Mesenchymal stem cell (in vitro differentiated cells and primary cell): ENCODE data around the gene SIGLEC8.
"Not testable (repeated sequence)": the region's sequence is repeated elsewhere in the genome, so short reads cannot be mapped to it uniquely, and the experiment has no call there.

ENCODE experiments used
- DNase-seq: peaks from one replicate; pipeline ENCODE4 v3.0.0-alpha.2; 2013
- H2AFZ ChIP-seq: one replicate; pipeline ENCODE4 v1.6.1; 2013; ENCODE audit warnings: low read depth, mild to moderate bottlenecking, control low read depth, inconsistent platforms, low read length, moderate library complexity
- H2AK5ac ChIP-seq: 2 replicates; pipeline ENCODE4 v1.6.1; 2013; ENCODE audit warnings: low read length, moderate library complexity, mild to moderate bottlenecking, inconsistent platforms; ENCODE audit not compliant: severe bottlenecking
- H2BK120ac ChIP-seq: one replicate; pipeline ENCODE4 v1.6.1; 2013; ENCODE audit warnings: low read depth, mild to moderate bottlenecking, inconsistent platforms, low read length, moderate library complexity
- H2BK12ac ChIP-seq, 2 experiments: one replicate each; pipeline ENCODE4 v1.6.1; 2013; ENCODE audit warnings: inconsistent platforms in 2 of 2, low read length in 2 of 2, mild to moderate bottlenecking in 2 of 2, moderate library complexity in 2 of 2, control low read depth in 1 of 2
- H2BK15ac ChIP-seq: one replicate; pipeline ENCODE4 v1.6.1; 2013; ENCODE audit warnings: mild to moderate bottlenecking, low read depth, inconsistent platforms; ENCODE audit not compliant: poor library complexity, severe bottlenecking
- H2BK5ac ChIP-seq: 2 replicates; pipeline ENCODE4 v1.6.1; 2013; ENCODE audit warnings: low read depth, mild to moderate bottlenecking, low read length, control low read depth, inconsistent platforms; ENCODE audit not compliant: poor library complexity, severe bottlenecking
- H3K14ac ChIP-seq, 2 experiments: one replicate each; pipeline ENCODE4 v1.6.1; 2013; ENCODE audit warnings: inconsistent platforms in 2 of 2, low read length in 2 of 2, control low read depth in 1 of 2, mild to moderate bottlenecking in 1 of 2, moderate library complexity in 1 of 2
- H3K18ac ChIP-seq, 2 experiments: one replicate each; pipeline ENCODE4 v1.6.1; 2013; ENCODE audit warnings: inconsistent platforms in 2 of 2, low read length in 2 of 2, control low read depth in 1 of 2, low read depth in 1 of 2, mild to moderate bottlenecking in 1 of 2
- H3K23ac ChIP-seq, 2 experiments: one replicate each; pipeline ENCODE4 v1.6.1; 2013; ENCODE audit warnings: inconsistent platforms in 2 of 2, low read length in 2 of 2, mild to moderate bottlenecking in 2 of 2, moderate library complexity in 2 of 2, control low read depth in 1 of 2
- H3K27ac ChIP-seq: 2 replicates; pipeline ENCODE4 v1.5.1; 2013; ENCODE audit warnings: mild to moderate bottlenecking, moderate library complexity, low read length, control low read depth, inconsistent platforms; ENCODE audit not compliant: poor library complexity, severe bottlenecking
- H3K27me3 ChIP-seq, 2 experiments: 2 replicates each; pipeline versions ENCODE4 v1.6.1 to v1.7.0; 2013; ENCODE audit warnings: low read length in 2 of 2, mild to moderate bottlenecking in 2 of 2, moderate library complexity in 2 of 2, control low read depth in 1 of 2, inconsistent platforms in 1 of 2; ENCODE audit not compliant: control insufficient read depth in 1 of 2, insufficient read depth in 1 of 2
- H3K36me3 ChIP-seq, 2 experiments: 2 replicates each; pipeline versions ENCODE4 v1.6.1 to v1.7.0; 2013; ENCODE audit warnings: low read length in 2 of 2, control low read depth in 1 of 2, inconsistent platforms in 1 of 2, low read depth in 1 of 2, mild to moderate bottlenecking in 1 of 2; ENCODE audit not compliant: insufficient read depth in 2 of 2, control insufficient read depth in 1 of 2
- H3K4ac ChIP-seq, 2 experiments: one replicate each; pipeline ENCODE4 v1.6.1; 2013; ENCODE audit warnings: inconsistent platforms in 2 of 2, low read length in 2 of 2, mild to moderate bottlenecking in 2 of 2, moderate library complexity in 2 of 2, control low read depth in 1 of 2, low read depth in 1 of 2
- H3K4me1 ChIP-seq: 2 replicates; pipeline ENCODE4 v1.6.1; 2013; ENCODE audit warnings: low read depth, low read length, control low read depth; ENCODE audit not compliant: control insufficient read depth, insufficient read depth
- H3K4me2 ChIP-seq: 2 replicates; pipeline ENCODE4 v1.6.1; 2013; ENCODE audit warnings: low read length, mild to moderate bottlenecking, inconsistent platforms; ENCODE audit not compliant: poor library complexity, severe bottlenecking
- H3K4me3 ChIP-seq, 2 experiments: 2 replicates each; pipeline versions ENCODE4 v1.5.1 to v1.7.0; 2013; ENCODE audit warnings: low read length in 2 of 2, mild to moderate bottlenecking in 2 of 2, control low read depth in 1 of 2, low read depth in 1 of 2; ENCODE audit not compliant: insufficient read depth in 1 of 2
- H3K79me1 ChIP-seq: replicated peaks from 2 replicates; pipeline ENCODE4 v1.6.1; 2013; ENCODE audit warnings: mild to moderate bottlenecking, control low read depth, low read length, inconsistent platforms; ENCODE audit not compliant: poor library complexity, severe bottlenecking
- H3K9ac ChIP-seq: 2 replicates; pipeline ENCODE4 v1.7.0; 2013; ENCODE audit warnings: mild to moderate bottlenecking, low read length, moderate library complexity
- H3K9me3 ChIP-seq: 2 replicates; pipeline ENCODE4 v1.7.0; 2013; ENCODE audit warnings: mild to moderate bottlenecking, low read length; ENCODE audit not compliant: control insufficient read depth
- H4K8ac ChIP-seq: one replicate; pipeline ENCODE4 v1.6.1; 2013; ENCODE audit warnings: inconsistent platforms, mild to moderate bottlenecking, low read length, moderate library complexity
- H4K91ac ChIP-seq: one replicate; pipeline ENCODE4 v1.6.1; 2013; ENCODE audit warnings: mild to moderate bottlenecking, low read length, inconsistent platforms
- WGBS: methylation state at CpG from one replicate; pipeline ENCODE4 v1.1.7; 2013; ENCODE audit warnings: mixed read lengths; 5-methylcytosine and 5-hydroxymethylcytosine counted together

Gene SIGLEC8

DNA sequence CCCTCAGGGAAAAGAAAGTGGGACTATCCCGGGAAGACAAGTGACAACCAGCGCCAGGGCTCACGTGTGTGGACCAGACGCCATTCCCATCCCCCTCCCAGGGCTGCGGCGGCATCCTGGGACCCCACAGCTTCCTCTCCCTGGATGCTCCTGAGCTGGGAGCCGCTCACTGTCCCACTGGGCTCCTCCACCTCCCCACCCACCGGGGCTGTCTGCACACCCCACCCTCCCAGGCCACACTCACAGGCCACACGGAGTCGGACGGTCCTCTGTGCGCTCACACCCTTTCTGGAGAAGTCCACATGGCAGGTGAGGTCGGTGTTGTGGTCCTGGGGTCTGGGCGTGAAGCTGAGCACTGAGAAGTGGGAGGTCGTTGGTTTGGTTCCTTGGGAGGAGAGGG is 41.8 kb downstream of the SIGLEC8 start:
- not testable (repeated sequence) for H2AK5ac ChIP-seq, H4K91ac ChIP-seq, DNase-seq, H2BK12ac ChIP-seq, H3K4me1 ChIP-seq, H3K9ac ChIP-seq, H2BK15ac ChIP-seq, H3K4me2 ChIP-seq, H3K9me3 ChIP-seq, H3K23ac ChIP-seq, H4K8ac ChIP-seq, H3K36me3 ChIP-seq, H2BK5ac ChIP-seq, H3K4me3 ChIP-seq, H3K4ac ChIP-seq, H2BK120ac ChIP-seq, H3K79me1 ChIP-seq, H3K14ac ChIP-seq, H3K18ac ChIP-seq, H2AFZ ChIP-seq, H3K27ac ChIP-seq
- H3K27me3 ChIP-seq: peaks cover 0 to 27% of the 10 kb centered on the region in 2 experiments
- 75% methylated on average over 11 of the region's 15 CpGs for WGBS

DNA sequence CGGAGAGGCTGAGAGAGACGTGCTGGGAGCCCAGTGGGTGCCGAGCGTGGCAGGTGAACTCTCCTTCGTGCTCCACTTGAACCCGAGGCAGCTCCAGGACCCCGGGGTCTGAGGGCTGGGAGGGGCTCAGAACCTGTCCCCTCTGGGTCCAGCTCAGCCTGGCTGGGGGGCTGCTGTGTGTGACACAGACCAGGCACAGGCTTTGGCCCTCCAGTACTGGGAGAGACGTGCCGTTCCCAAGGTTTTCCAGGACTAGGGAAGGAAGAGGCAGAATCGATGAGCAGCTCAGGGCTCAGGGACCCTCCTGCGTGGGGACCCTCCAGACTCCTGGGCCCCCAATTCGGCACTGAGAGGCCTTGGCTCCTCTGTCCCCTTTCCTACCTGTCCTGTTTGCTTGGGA is 43.1 kb downstream of the SIGLEC8 start:
- Histone ChIP-seq H3K27ac (no peak overlapping the region), H3K27me3 (peaks cover 0 to 26% of the 10 kb centered on the region in 2 experiments), H2BK5ac (no peak overlapping the region), H4K91ac (no peak overlapping the region), H3K4ac (no peak overlapping the region), H3K4me1 (no peaks in the 10 kb centered on the region), H3K9me3 (no peaks in the 10 kb centered on the region), H2BK120ac (no peak overlapping the region), H3K79me1 (no peaks in the 10 kb centered on the region), H3K14ac (no peak overlapping the region), H3K23ac (no peak overlapping the region), H2AFZ (no peak overlapping the region), H2AK5ac (no peak overlapping the region), H3K4me2 (no peak overlapping the region), H3K18ac (no peak overlapping the region), H3K4me3 (no peak overlapping the region), H3K36me3 (no peaks in the 10 kb centered on the region), H4K8ac (no peak overlapping the region), H3K9ac (no peak overlapping the region), H2BK15ac (no peak overlapping the region), H2BK12ac (no peak overlapping the region)
- 79% methylated on average over 12 of the region's 12 CpGs for WGBS
- no peak for DNase-seq

DNA sequence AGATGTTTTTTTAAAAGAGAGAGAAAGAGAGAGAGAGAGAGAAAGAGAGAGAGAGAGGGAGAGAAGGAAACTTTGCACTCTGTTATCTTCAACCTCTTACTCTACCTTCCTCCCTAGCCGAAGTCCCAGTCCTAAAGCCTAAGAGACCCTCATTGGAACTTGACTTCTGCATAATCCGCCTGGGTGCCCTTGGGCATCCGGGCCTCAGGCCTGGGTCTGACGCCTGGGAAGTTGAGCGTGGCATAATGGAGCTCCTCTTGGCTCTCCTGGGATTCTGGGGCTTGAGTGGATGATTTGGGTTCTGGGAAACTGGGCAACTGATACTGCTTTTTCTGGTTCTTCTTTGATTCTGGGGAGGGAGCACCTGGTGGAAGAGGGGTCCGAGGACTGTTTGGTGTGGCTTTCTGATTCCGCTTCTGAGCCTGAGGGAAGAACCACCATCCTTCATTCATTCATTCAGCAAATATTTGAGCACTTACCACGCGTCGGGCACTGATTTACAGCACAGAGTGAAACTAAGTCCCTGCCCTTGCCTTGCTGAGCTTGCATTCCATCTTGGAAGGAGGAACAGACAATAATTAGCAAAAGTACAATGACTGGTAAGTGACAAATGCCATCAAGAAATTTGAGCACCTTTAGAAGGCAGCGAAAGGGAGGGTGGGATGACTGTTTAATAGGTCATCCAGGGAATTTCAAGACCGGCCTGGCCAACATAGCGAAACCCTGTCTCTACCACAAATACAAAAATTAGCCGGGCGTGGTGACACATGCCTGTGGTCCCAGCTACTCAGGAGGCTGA is 47.1 kb downstream of the SIGLEC8 start:
- no peak overlapping the region for H4K8ac ChIP-seq
- peaks cover 0 to 24% of the 10 kb centered on the region in 2 experiments for H3K27me3 ChIP-seq
- no peak overlapping the region for H2BK5ac ChIP-seq
- no peaks in the 10 kb centered on the region for H3K36me3 ChIP-seq
- H3K4me2 ChIP-seq: no peak overlapping the region
- DNase-seq: no peak
- no peak overlapping the region for H3K4ac ChIP-seq
- H2BK120ac ChIP-seq: no peak overlapping the region
- H4K91ac ChIP-seq: no peak overlapping the region
- no peak overlapping the region for H3K23ac ChIP-seq
- 86% methylated on average over 15 of the region's 15 CpGs for WGBS
- no peak overlapping the region for H3K27ac ChIP-seq
- no peak overlapping the region for H3K14ac ChIP-seq
- no peak overlapping the region for H3K9ac ChIP-seq
- no peak overlapping the region for H2AFZ ChIP-seq
- H3K79me1 ChIP-seq: no peaks in the 10 kb centered on the region
- H2AK5ac ChIP-seq: no peak overlapping the region
- H3K4me3 ChIP-seq: no peak overlapping the region
- H3K4me1 ChIP-seq: no peaks in the 10 kb centered on the region
- H3K18ac ChIP-seq: no peak overlapping the region
- H3K9me3 ChIP-seq: no peaks in the 10 kb centered on the region
- H2BK12ac ChIP-seq: no peak overlapping the region
- H2BK15ac ChIP-seq: no peak overlapping the region

DNA sequence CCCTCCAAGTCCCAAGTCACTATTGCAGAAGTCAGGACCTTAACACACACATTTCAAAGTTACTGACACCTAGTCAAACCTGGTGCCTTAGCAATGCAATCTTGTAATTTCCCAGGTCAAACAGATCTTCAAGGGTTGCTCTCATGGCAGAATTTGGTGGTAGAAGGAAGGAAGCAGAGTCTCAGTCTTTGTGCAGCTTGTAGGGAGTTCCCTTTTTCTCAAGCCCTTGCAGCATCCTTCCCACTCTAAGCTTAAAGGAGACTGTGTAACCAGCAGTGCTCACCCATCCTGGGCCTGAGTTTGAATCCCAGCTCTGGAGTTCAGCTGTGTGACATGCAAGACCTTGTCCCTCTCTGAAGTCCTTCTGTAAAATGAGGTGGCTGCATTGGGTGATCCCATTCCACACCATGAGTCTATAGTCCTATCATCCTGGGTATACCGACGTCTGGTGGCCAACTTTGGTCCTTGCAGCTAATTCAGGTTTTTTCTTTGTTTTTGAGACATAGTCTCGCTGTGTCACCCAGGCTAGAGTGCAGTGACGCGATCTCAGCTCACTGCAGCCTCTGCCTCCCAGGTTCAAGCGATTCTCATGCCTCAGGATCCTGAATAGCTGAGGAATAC is 50.6 kb downstream of the SIGLEC8 start:
- WGBS: 63% methylated on average over 6 of the region's 6 CpGs
- Histone ChIP-seq H4K8ac (no peak overlapping the region), H3K9me3 (peaks cover 10% of the 10 kb centered on the region), H2AK5ac (no peak overlapping the region), H3K79me1 (no peaks in the 10 kb centered on the region), H2BK15ac (no peak overlapping the region), H3K27ac (no peak overlapping the region), H4K91ac (no peak overlapping the region), H3K36me3 (no peaks in the 10 kb centered on the region), H2BK120ac (no peak overlapping the region), H3K23ac (no peak overlapping the region), H3K27me3 (peaks cover 0 to 13% of the 10 kb centered on the region in 2 experiments), H3K18ac (no peak overlapping the region), H3K14ac (no peak overlapping the region), H3K4me2 (no peak overlapping the region), H3K4ac (no peak overlapping the region), H3K4me3 (no peak overlapping the region), H2BK12ac (no peak overlapping the region), H3K4me1 (no peaks in the 10 kb centered on the region), H2AFZ (no peak overlapping the region), H3K9ac (no peak overlapping the region), H2BK5ac (no peak overlapping the region)
- peak; percentile 21 for DNase-seq
